Measurements from ENCODE around the gene RASSF1.

RASSF1 gene

GRCh38 chr3:50297896-50298725, 42.5 kb downstream of the RASSF1 start:
- H3K27me3 Mint-ChIP-seq = no peaks in the 10 kb centered on the region
- DNase-seq (no peak), ATAC-seq (no peak)
- H3K4me1 Mint-ChIP-seq = peaks cover 24% of the 10 kb centered on the region
- H3K9me3 Mint-ChIP-seq = no peaks in the 10 kb centered on the region
- peak overlapping the region; percentile 47 for H3K27ac Mint-ChIP-seq
- H3K4me3 Mint-ChIP-seq = peak overlapping the region; percentile 99
- no peaks in the 10 kb centered on the region for H3K36me3 Mint-ChIP-seq (ENCODE audit: low read depth)

GRCh38 chr3:50297384-50297775, 43.3 kb downstream of the RASSF1 start:
- no peak overlapping the region for H3K27ac Mint-ChIP-seq
- no peak overlapping the region for H3K4me3 Mint-ChIP-seq
- H3K27me3 Mint-ChIP-seq = no peaks in the 10 kb centered on the region
- H3K9me3 Mint-ChIP-seq = no peaks in the 10 kb centered on the region
- H3K4me1 Mint-ChIP-seq = peaks cover 31% of the 10 kb centered on the region
- DNase-seq (no peak), ATAC-seq (no peak)
- no peaks in the 10 kb centered on the region for H3K36me3 Mint-ChIP-seq (ENCODE audit: low read depth)

GRCh38 chr3:50296721-50297383, 43.8 kb downstream of the RASSF1 start:
- H3K27ac Mint-ChIP-seq = no peak overlapping the region

GRCh38 chr3:50295553-50296431, 44.8 kb downstream of the RASSF1 start:
- Mint-ChIP-seq H3K27ac (no peak overlapping the region), H3K4me1 (peaks cover 33% of the 10 kb centered on the region), H3K9me3 (no peaks in the 10 kb centered on the region)

More at GRCh38 chr3:50296721-50297383, 43.8 kb downstream of the RASSF1 start:
- DNase-seq (no peak), ATAC-seq (no peak)
- Mint-ChIP-seq H3K27me3 (no peaks in the 10 kb centered on the region), H3K4me1 (peaks cover 31% of the 10 kb centered on the region), H3K9me3 (no peaks in the 10 kb centered on the region), H3K4me3 (no peak overlapping the region), H3K36me3 (ENCODE audit: low read depth) (no peaks in the 10 kb centered on the region)

GRCh38 chr3:50294492-50295403, 45.9 kb downstream of the RASSF1 start:
- Mint-ChIP-seq H3K4me1 (peaks cover 29% of the 10 kb centered on the region), H3K27ac (no peak overlapping the region), H3K9me3 (no peaks in the 10 kb centered on the region), H3K4me3 (no peak overlapping the region), H3K27me3 (no peaks in the 10 kb centered on the region), H3K36me3 (ENCODE audit: low read depth) (peaks cover 13% of the 10 kb centered on the region)
- ATAC-seq (no peak), DNase-seq (no peak)

More at GRCh38 chr3:50295553-50296431, 44.8 kb downstream of the RASSF1 start:
- Mint-ChIP-seq H3K36me3 (ENCODE audit: low read depth) (peaks cover 6% of the 10 kb centered on the region), H3K4me3 (no peak overlapping the region), H3K27me3 (no peaks in the 10 kb centered on the region)
- ATAC-seq = no peak
- DNase-seq = no peak

- no peaks in the 10 kb centered on the region for H3K9me3 Mint-ChIP-seq
Observed at GRCh38 chr3:50294089-50294488, 46.5 kb downstream of the RASSF1 start.

GRCh38 chr3:50293079-50293801, 47.4 kb downstream of the RASSF1 start:
- H3K9me3 Mint-ChIP-seq = no peaks in the 10 kb centered on the region
- ATAC-seq (no peak), DNase-seq (no peak)
- peak overlapping the region; percentile 97 for H3K4me3 Mint-ChIP-seq
- no peaks in the 10 kb centered on the region for H3K27me3 Mint-ChIP-seq
- peaks cover 22% of the 10 kb centered on the region for H3K4me1 Mint-ChIP-seq
- H3K36me3 Mint-ChIP-seq (ENCODE audit: low read depth) = peaks cover 23% of the 10 kb centered on the region
- peak overlapping the region; percentile 92 for H3K27ac Mint-ChIP-seq

More at GRCh38 chr3:50294089-50294488, 46.5 kb downstream of the RASSF1 start:
- no peaks in the 10 kb centered on the region for H3K27me3 Mint-ChIP-seq
- H3K27ac Mint-ChIP-seq = no peak overlapping the region
- no peak for DNase-seq
- no peak for ATAC-seq
- H3K4me1 Mint-ChIP-seq = peaks cover 25% of the 10 kb centered on the region
- H3K36me3 Mint-ChIP-seq (ENCODE audit: low read depth) = peaks cover 18% of the 10 kb centered on the region
- no peak overlapping the region for H3K4me3 Mint-ChIP-seq

GRCh38 chr3:50292159-50293078, 48.2 kb downstream of the RASSF1 start, which contains the start of gene IFRD2:
IFRD2 (minus strand) TSS chr3:50292429; CDS start chr3:50292274, 155 bp downstream.
- H3K27ac Mint-ChIP-seq = peak within 1 kb of the TSS; percentile 97
- peaks cover 27% of the 10 kb centered on the region for H3K36me3 Mint-ChIP-seq (ENCODE audit: low read depth)
- H3K27me3 Mint-ChIP-seq = no peaks in the 10 kb centered on the region
- DNase-seq (peak; percentile 93), ATAC-seq (peak; percentile 97)
- H3K9me3 Mint-ChIP-seq = no peaks in the 10 kb centered on the region
- H3K4me1 Mint-ChIP-seq = peaks cover 17% of the 10 kb centered on the region
- H3K4me3 Mint-ChIP-seq = peak within 1 kb of the TSS; percentile 97

GRCh38 chr3:50290161-50290641, 50.4 kb downstream of the RASSF1 start:
- Mint-ChIP-seq H3K4me3 (peak overlapping the region; percentile 97), H3K9me3 (no peaks in the 10 kb centered on the region), H3K4me1 (peaks cover 17% of the 10 kb centered on the region), H3K27ac (no peak overlapping the region), H3K27me3 (no peaks in the 10 kb centered on the region), H3K36me3 (ENCODE audit: low read depth) (peaks cover 28% of the 10 kb centered on the region)
- no peak for DNase-seq
- no peak for ATAC-seq

GRCh38 chr3:50289130-50289529, 51.5 kb downstream of the RASSF1 start:
- H3K4me3 Mint-ChIP-seq = no peak overlapping the region
- ATAC-seq = no peak
- H3K27me3 Mint-ChIP-seq = no peaks in the 10 kb centered on the region
- H3K27ac Mint-ChIP-seq = no peak overlapping the region
- H3K9me3 Mint-ChIP-seq = no peaks in the 10 kb centered on the region
- H3K4me1 Mint-ChIP-seq = peaks cover 17% of the 10 kb centered on the region
- peaks cover 28% of the 10 kb centered on the region for H3K36me3 Mint-ChIP-seq (ENCODE audit: low read depth)
- no peak for DNase-seq

GRCh38 chr3:50288387-50289007, 52.1 kb downstream of the RASSF1 start:
- no peak overlapping the region for H3K27ac Mint-ChIP-seq
- H3K4me3 Mint-ChIP-seq = no peak overlapping the region
- H3K36me3 Mint-ChIP-seq (ENCODE audit: low read depth) = peaks cover 28% of the 10 kb centered on the region

GRCh38 chr3:50287262-50287661, 53.4 kb downstream of the RASSF1 start:
- peak overlapping the region; percentile 22 for H3K27ac Mint-ChIP-seq
- no peak overlapping the region for H3K4me3 Mint-ChIP-seq
- H3K27me3 Mint-ChIP-seq = no peaks in the 10 kb centered on the region
- no peaks in the 10 kb centered on the region for H3K9me3 Mint-ChIP-seq
- DNase-seq = no peak
- H3K4me1 Mint-ChIP-seq = peaks cover 10% of the 10 kb centered on the region
- no peak for ATAC-seq
- H3K36me3 Mint-ChIP-seq (ENCODE audit: low read depth) = peaks cover 28% of the 10 kb centered on the region

More at GRCh38 chr3:50288387-50289007, 52.1 kb downstream of the RASSF1 start:
- Mint-ChIP-seq H3K9me3 (no peaks in the 10 kb centered on the region), H3K27me3 (no peaks in the 10 kb centered on the region), H3K4me1 (peaks cover 17% of the 10 kb centered on the region)
- ATAC-seq = no peak
- no peak for DNase-seq

Data from activated naive CD8-positive, alpha-beta T cell treated with anti-CD3 and anti-CD28 coated beads, Interleukin-2, amount 50 U/mL, for 24 hours (primary cell).